Activated naive CD4-positive, alpha-beta T cell treated with anti-CD3 and anti-CD28 coated beads, Interleukin-2, amount 10 ng/mL, durations not matched to agents 7 days and 5 days (primary cell): Measurements from ENCODE around the gene STEAP4.

Experiments used
- CTCF ChIA-PET: fragments of 350-600 bp; sonication (Branson Sonifier 250); formaldehyde crosslinking; loops from one replicate; lab custom pipeline; 2021; ENCODE audit warnings: antibody characterized with exemption; lab: Charles Lee
- DNase-seq: peaks from one replicate; pipeline ENCODE4 v3.0.0-alpha.2; 2020
- H3K27ac Mint-ChIP-seq: one replicate; pipeline ENCODE4 v1.8.0; 2021; ENCODE audit warnings: mild to moderate bottlenecking, moderate library complexity, mixed read lengths
- H3K27me3 Mint-ChIP-seq: one replicate; pipeline ENCODE4 v1.8.0; 2021; ENCODE audit warnings: mild to moderate bottlenecking, mixed read lengths
- H3K36me3 Mint-ChIP-seq: one replicate; pipeline ENCODE4 v1.8.0; 2021; ENCODE audit warnings: mixed read lengths
- H3K4me1 Mint-ChIP-seq: one replicate; pipeline ENCODE4 v1.8.0; 2021; ENCODE audit warnings: mixed read lengths
- H3K4me3 Mint-ChIP-seq: one replicate; pipeline ENCODE4 v1.8.0; 2021; ENCODE audit warnings: mild to moderate bottlenecking, moderate library complexity, mixed read lengths
- H3K9me3 Mint-ChIP-seq: one replicate; pipeline ENCODE4 v1.8.0; 2021; ENCODE audit warnings: mixed read lengths

Gene STEAP4

GRCh38 chr7:88233828-88234227, 72.9 kb downstream of the STEAP4 start:
- no peak overlapping the region for H3K27ac Mint-ChIP-seq
- no peak for DNase-seq
- H3K36me3 Mint-ChIP-seq: no peaks in the 10 kb centered on the region
- H3K27me3 Mint-ChIP-seq: peaks cover 13% of the 10 kb centered on the region
- CTCF ChIA-PET: no interaction called here
- peaks cover 6% of the 10 kb centered on the region for H3K4me1 Mint-ChIP-seq
- H3K4me3 Mint-ChIP-seq: no peak overlapping the region
- H3K9me3 Mint-ChIP-seq: no peaks in the 10 kb centered on the region

GRCh38 chr7:88230646-88231045, 76.0 kb downstream of the STEAP4 start:
- H3K4me1 Mint-ChIP-seq: no peaks in the 10 kb centered on the region
- no peaks in the 10 kb centered on the region for H3K9me3 Mint-ChIP-seq
- DNase-seq: no peak
- H3K27ac Mint-ChIP-seq: no peak overlapping the region
- H3K4me3 Mint-ChIP-seq: no peak overlapping the region
- no peaks in the 10 kb centered on the region for H3K36me3 Mint-ChIP-seq
- CTCF ChIA-PET: no interaction called here
- peaks cover 17% of the 10 kb centered on the region for H3K27me3 Mint-ChIP-seq

- CTCF ChIA-PET: no interaction called here
- DNase-seq: no peak
- Mint-ChIP-seq H3K27ac (no peak overlapping the region), H3K9me3 (no peaks in the 10 kb centered on the region), H3K36me3 (no peaks in the 10 kb centered on the region), H3K27me3 (peaks cover 17% of the 10 kb centered on the region), H3K4me3 (no peak overlapping the region), H3K4me1 (no peaks in the 10 kb centered on the region)
Measured at GRCh38 chr7:88229302-88229995, 77.2 kb downstream of the STEAP4 start.

- no peak for DNase-seq
- H3K9me3 Mint-ChIP-seq: no peaks in the 10 kb centered on the region
- no peak overlapping the region for H3K4me3 Mint-ChIP-seq
- no peaks in the 10 kb centered on the region for H3K4me1 Mint-ChIP-seq
- H3K36me3 Mint-ChIP-seq: no peaks in the 10 kb centered on the region
- H3K27ac Mint-ChIP-seq: no peak overlapping the region
- peaks cover 12% of the 10 kb centered on the region for H3K27me3 Mint-ChIP-seq
- CTCF ChIA-PET: interaction anchor here (1.3 kb wide), 1 partner anchor 58 kb away, joined by 3 read pairs; no protein-coding TSS in a partner anchor
Measured at GRCh38 chr7:88226886-88227516, 79.7 kb downstream of the STEAP4 start.

- no peak overlapping the region for H3K4me3 Mint-ChIP-seq
- no peaks in the 10 kb centered on the region for H3K9me3 Mint-ChIP-seq
- H3K27me3 Mint-ChIP-seq: peaks cover 12% of the 10 kb centered on the region
- no peak for DNase-seq
- H3K27ac Mint-ChIP-seq: no peak overlapping the region
- H3K4me1 Mint-ChIP-seq: peaks cover 1% of the 10 kb centered on the region
- CTCF ChIA-PET: interaction anchor here (1.3 kb wide), 1 partner anchor 57 kb away, joined by 3 read pairs; no protein-coding TSS in a partner anchor
- no peaks in the 10 kb centered on the region for H3K36me3 Mint-ChIP-seq
Measured at GRCh38 chr7:88226201-88226600, 80.5 kb downstream of the STEAP4 start.

GRCh38 chr7:88224601-88225275, 82.0 kb downstream of the STEAP4 start:
- Mint-ChIP-seq H3K9me3 (no peaks in the 10 kb centered on the region), H3K27ac (no peak overlapping the region), H3K4me1 (peaks cover 11% of the 10 kb centered on the region), H3K36me3 (no peaks in the 10 kb centered on the region), H3K4me3 (no peak overlapping the region), H3K27me3 (peaks cover 7% of the 10 kb centered on the region)
- CTCF ChIA-PET: no interaction called here
- no peak for DNase-seq

GRCh38 chr7:88223265-88223664, 83.4 kb downstream of the STEAP4 start:
- H3K27ac Mint-ChIP-seq: no peak overlapping the region
- H3K27me3 Mint-ChIP-seq: peaks cover 7% of the 10 kb centered on the region
- peaks cover 17% of the 10 kb centered on the region for H3K4me1 Mint-ChIP-seq
- H3K9me3 Mint-ChIP-seq: no peaks in the 10 kb centered on the region
- CTCF ChIA-PET: no interaction called here
- no peak overlapping the region for H3K4me3 Mint-ChIP-seq
- DNase-seq: no peak
- H3K36me3 Mint-ChIP-seq: no peaks in the 10 kb centered on the region
